Parathyroid adenoma (tissue), 2 donors: ENCODE data around the gene IGF2BP3.
"Not testable (repeated sequence)": the region's sequence is repeated elsewhere in the genome, so short reads cannot be mapped to it uniquely, and the experiment has no call there.

Source experiments
- H2AFZ ChIP-seq: fragments of 300-600 bp; sonication (generic); one replicate; pipeline ENCODE4 v1.7.0; 2017; ENCODE audit warnings: antibody characterized with exemption, mild to moderate bottlenecking
- H3K27ac ChIP-seq: fragments of 300-600 bp; sonication (generic); one replicate; pipeline ENCODE4 v1.7.0; 2017
- H3K27me3 ChIP-seq: fragments of 300-600 bp; sonication (generic); one replicate; pipeline ENCODE4 v1.7.0; 2017; ENCODE audit warnings: low read length; ENCODE audit not compliant: control insufficient read depth, insufficient read depth
- H3K36me3 ChIP-seq: fragments of 300-600 bp; sonication (generic); one replicate; pipeline ENCODE4 v1.7.0; 2017; ENCODE audit warnings: low read length; ENCODE audit not compliant: control insufficient read depth, insufficient read depth
- H3K4me1 ChIP-seq: fragments of 300-600 bp; sonication (generic); one replicate; pipeline ENCODE4 v1.7.0; 2017; ENCODE audit warnings: control low read depth
- H3K4me2 ChIP-seq: fragments of 300-600 bp; sonication (generic); one replicate; pipeline ENCODE4 v1.7.0; 2017; ENCODE audit warnings: low read length
- H3K4me3 ChIP-seq: fragments of 300-600 bp; sonication (generic); one replicate; pipeline ENCODE4 v1.7.0; 2017; ENCODE audit warnings: low read depth, low read length
- H3K79me2 ChIP-seq: fragments of 300-600 bp; sonication (generic); one replicate; pipeline ENCODE4 v1.7.0; 2017; ENCODE audit warnings: control low read depth
- H3K9ac ChIP-seq: fragments of 300-600 bp; sonication (generic); one replicate; pipeline ENCODE4 v1.7.0; 2017; ENCODE audit warnings: mild to moderate bottlenecking
- H3K9me3 ChIP-seq: fragments of 300-600 bp; sonication (generic); one replicate; pipeline ENCODE4 v1.7.0; 2017; ENCODE audit warnings: low read length; ENCODE audit not compliant: control insufficient read depth
- CTCF ChIP-seq: fragments of 300-600 bp; sonication (generic); IDR thresholded peaks from one replicate; pipeline ENCODE4 v1.7.0; 2017; ENCODE audit warnings: antibody characterized with exemption, mild to moderate bottlenecking
- donor health status: primary hyperparathyroidism.

IGF2BP3 gene

GRCh38 chr7:23332193-23332592 lies 138.1 kb downstream of the IGF2BP3 start:
- H3K36me3 ChIP-seq = no peaks in the 10 kb centered on the region
- H3K27me3 ChIP-seq = no peaks in the 10 kb centered on the region
- no peak overlapping the region for H3K27ac ChIP-seq
- no peaks in the 10 kb centered on the region for H3K79me2 ChIP-seq
- no peak overlapping the region for H3K4me2 ChIP-seq
- no peaks in the 10 kb centered on the region for H3K4me1 ChIP-seq
- no peak overlapping the region for H2AFZ ChIP-seq
- H3K4me3 ChIP-seq = no peak overlapping the region
- H3K9ac ChIP-seq = no peak overlapping the region
- no peak for TF ChIP-seq CTCF
- no peaks in the 10 kb centered on the region for H3K9me3 ChIP-seq

GRCh38 chr7:23331132-23331531 lies 139.2 kb downstream of the IGF2BP3 start:
- H3K79me2 ChIP-seq = no peaks in the 10 kb centered on the region
- no peak overlapping the region for H2AFZ ChIP-seq
- H3K27ac ChIP-seq = no peak overlapping the region
- H3K27me3 ChIP-seq = no peaks in the 10 kb centered on the region
- no peaks in the 10 kb centered on the region for H3K4me1 ChIP-seq
- H3K9me3 ChIP-seq = no peaks in the 10 kb centered on the region
- TF ChIP-seq CTCF = no peak
- no peak overlapping the region for H3K4me2 ChIP-seq
- no peak overlapping the region for H3K9ac ChIP-seq
- no peaks in the 10 kb centered on the region for H3K36me3 ChIP-seq
- H3K4me3 ChIP-seq = no peak overlapping the region

GRCh38 chr7:23315366-23315765 lies 154.9 kb downstream of the IGF2BP3 start:
- Histone ChIP-seq H3K27ac (no peak overlapping the region), H3K36me3 (no peaks in the 10 kb centered on the region)
- no peak for TF ChIP-seq CTCF

GRCh38 chr7:23312141-23312540 lies 158.2 kb downstream of the IGF2BP3 start:
- not testable (repeated sequence) for H3K27me3 ChIP-seq, H3K27ac ChIP-seq, H3K4me1 ChIP-seq, H2AFZ ChIP-seq, H3K4me2 ChIP-seq, H3K4me3 ChIP-seq, H3K9ac ChIP-seq, H3K79me2 ChIP-seq, H3K36me3 ChIP-seq, H3K9me3 ChIP-seq

More at GRCh38 chr7:23315366-23315765, 154.9 kb downstream of the IGF2BP3 start:
- no peak overlapping the region for H3K4me2 ChIP-seq
- no peaks in the 10 kb centered on the region for H3K79me2 ChIP-seq
- no peaks in the 10 kb centered on the region for H3K4me1 ChIP-seq
- H3K9me3 ChIP-seq = no peaks in the 10 kb centered on the region
- H2AFZ ChIP-seq = no peak overlapping the region
- H3K27me3 ChIP-seq = no peaks in the 10 kb centered on the region
- H3K4me3 ChIP-seq = no peak overlapping the region
- H3K9ac ChIP-seq = no peak overlapping the region

- no peak for TF ChIP-seq CTCF
- Histone ChIP-seq H3K9ac (no peak overlapping the region), H3K9me3 (no peaks in the 10 kb centered on the region), H3K36me3 (no peaks in the 10 kb centered on the region), H3K27ac (no peak overlapping the region), H3K4me2 (no peak overlapping the region), H2AFZ (no peak overlapping the region), H3K27me3 (no peaks in the 10 kb centered on the region), H3K4me1 (no peaks in the 10 kb centered on the region), H3K79me2 (no peaks in the 10 kb centered on the region), H3K4me3 (no peak overlapping the region)
Measured at GRCh38 chr7:23308754-23309153, 161.5 kb downstream of the IGF2BP3 start.
